H1 (cell line): Measurements from ENCODE around the gene UBE2O. TPM values are rescaled to one million over a fixed set of nuclear protein-coding genes. Genes with fewer than 3 reads are reported as not detected.

Experiments
- CBX8 ChIP-seq: fragments of 300-800, 300-1000 bp; sonication (generic); IDR thresholded peaks from 2 replicates; pipeline ENCODE4 v1.7.1; 2016; ENCODE audit warnings: low read depth, low read length, borderline replicate concordance
- CHD2 ChIP-seq: IDR thresholded peaks from 2 replicates; pipeline ENCODE4 v1.6.1; 2012; ENCODE audit warnings: low read length, improper control_type of control experiment
- PHF8 ChIP-seq: fragments of 200-600 bp; sonication (generic); conservative IDR thresholded peaks from 2 replicates; pipeline ENCODE4 v1.7.1; 2012; ENCODE audit warnings: low read depth, mild to moderate bottlenecking, inconsistent platforms, low read length, moderate library complexity
- POLR2AphosphoS5 ChIP-seq: IDR thresholded peaks from 2 replicates; pipeline ENCODE4 v1.6.1; 2011; ENCODE audit warnings: low read depth, low read length
- RXRA ChIP-seq: IDR thresholded peaks from 2 replicates; pipeline ENCODE4 v1.6.1; 2011; ENCODE audit warnings: low read depth, mild to moderate bottlenecking, low read length, moderate library complexity; ENCODE audit not compliant: insufficient read depth
- polyA plus RNA-seq, 7 experiments: library from polyadenylated mRNA; depleted of rRNA in 3 of 7; stranded (reverse) in 5 of 7; unstranded in 2 of 7; fragments of >200 nt in 5 of 7; fragments of 200-250 nt in 2 of 7; gene quantifications; 1 replicate in 5 of 7; 2 replicates in 1 of 7; 4 replicates in 1 of 7; pipeline versions ENCODE4 v1.2.1 to v1.2.3, GENCODE V29; 2011 to 2013; ENCODE audit warnings: missing spikeins in 2 of 7, mixed read lengths in 2 of 7
- total RNA-seq: library from RNA; stranded (reverse); fragmentation: NEBNext Ultra II Directional; extraction: Animal tissue kit (Norgen Biotek cat#: 25700); gene quantifications from 2 replicates; pipeline ENCODE4 v1.2.1, GENCODE V29; 2021
- TF ChIP-seq, protein P1 (sequence below), 3 experiments: IDR thresholded peaks; 1 replicate in 2 of 3; 2 replicates in 1 of 3; pipeline versions ENCODE4 v1.5.1 to v1.6.1; 2011; ENCODE audit warnings: low read length in 3 of 3, mild to moderate bottlenecking in 3 of 3, inconsistent platforms in 2 of 3, low read depth in 1 of 3, moderate library complexity in 1 of 3; ENCODE audit not compliant: insufficient read depth in 1 of 3; ENCODE audit errors: control extremely low read depth in 1 of 3

UBE2O gene
- total and polyA plus RNA-seq, 2 of the 8 experiments (the other 6 are each of a cell fraction or from before 2014, with no cell fraction given), result 24.4 to 63.0 TPM

DNA sequence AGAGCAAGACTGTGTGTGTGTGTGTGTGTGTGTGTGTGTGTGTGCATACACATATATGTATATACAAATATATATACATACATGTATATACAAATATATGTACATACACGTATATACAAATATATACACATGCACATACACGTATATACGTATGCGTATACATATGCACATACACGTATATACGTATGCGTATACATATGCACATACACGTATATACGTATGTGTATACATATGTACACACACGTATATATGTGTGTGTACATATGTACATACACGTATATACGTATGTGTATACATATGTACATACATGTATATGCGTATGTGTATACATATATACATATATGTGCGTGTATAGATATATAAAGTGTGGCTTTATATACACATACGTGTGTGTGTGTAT lies 37.2 kb downstream of the UBE2O start (continued):
- TF ChIP-seq PHF8, result no peak
- TF ChIP-seq POLR2AphosphoS5, result no peak
- no peak for TF ChIP-seq CHD2
- no peak for TF ChIP-seq CBX8
- TF ChIP-seq, protein P1, sequence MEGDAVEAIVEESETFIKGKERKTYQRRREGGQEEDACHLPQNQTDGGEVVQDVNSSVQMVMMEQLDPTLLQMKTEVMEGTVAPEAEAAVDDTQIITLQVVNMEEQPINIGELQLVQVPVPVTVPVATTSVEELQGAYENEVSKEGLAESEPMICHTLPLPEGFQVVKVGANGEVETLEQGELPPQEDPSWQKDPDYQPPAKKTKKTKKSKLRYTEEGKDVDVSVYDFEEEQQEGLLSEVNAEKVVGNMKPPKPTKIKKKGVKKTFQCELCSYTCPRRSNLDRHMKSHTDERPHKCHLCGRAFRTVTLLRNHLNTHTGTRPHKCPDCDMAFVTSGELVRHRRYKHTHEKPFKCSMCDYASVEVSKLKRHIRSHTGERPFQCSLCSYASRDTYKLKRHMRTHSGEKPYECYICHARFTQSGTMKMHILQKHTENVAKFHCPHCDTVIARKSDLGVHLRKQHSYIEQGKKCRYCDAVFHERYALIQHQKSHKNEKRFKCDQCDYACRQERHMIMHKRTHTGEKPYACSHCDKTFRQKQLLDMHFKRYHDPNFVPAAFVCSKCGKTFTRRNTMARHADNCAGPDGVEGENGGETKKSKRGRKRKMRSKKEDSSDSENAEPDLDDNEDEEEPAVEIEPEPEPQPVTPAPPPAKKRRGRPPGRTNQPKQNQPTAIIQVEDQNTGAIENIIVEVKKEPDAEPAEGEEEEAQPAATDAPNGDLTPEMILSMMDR (IDR thresholded peaks at IDR 0.05; ENCODE audit: control extremely low read depth in 1 of 3, insufficient read depth in 1 of 3, low read depth in 1 of 3, low read length in 3 of 3), result no peak
- TF ChIP-seq RXRA, result no peak
